Skeletal muscle satellite cell (primary cell): ENCODE data around the gene GLIS1.
A peak's percentile ranks its signal among the peaks of the same experiment; 100 is the strongest.

Experiments used
- H3K27me3 ChIP-seq: 2 replicates; pipeline ENCODE4 v1.7.0; 2013; ENCODE audit warnings: low read length; ENCODE audit not compliant: control insufficient read depth, insufficient read depth
- H3K36me3 ChIP-seq: 2 replicates; pipeline ENCODE4 v1.7.0; 2013; ENCODE audit warnings: mild to moderate bottlenecking, control low read depth, low read length; ENCODE audit not compliant: insufficient read depth
- H3K4me1 ChIP-seq: 2 replicates; pipeline ENCODE4 v1.7.0; 2013; ENCODE audit warnings: low read length; ENCODE audit not compliant: control insufficient read depth, insufficient read depth
- H3K4me2 ChIP-seq: 2 replicates; pipeline ENCODE4 v1.7.0; 2013; ENCODE audit warnings: mild to moderate bottlenecking, low read length
- H3K4me3 ChIP-seq: 2 replicates; pipeline ENCODE4 v1.7.0; 2013; ENCODE audit warnings: low read length
- H3K9ac ChIP-seq: 2 replicates; pipeline ENCODE4 v1.7.0; 2013; ENCODE audit warnings: mild to moderate bottlenecking, low read depth, low read length, moderate library complexity
- H3K9me3 ChIP-seq: replicated peaks from 2 replicates; pipeline ENCODE4 v1.7.0; 2013; ENCODE audit warnings: mild to moderate bottlenecking, control low read depth, low read length

Gene GLIS1

GRCh38 chr1:53689736-53690326 is 49.1 kb downstream of the GLIS1 start:
- no peaks in the 10 kb centered on the region for H3K27me3 ChIP-seq
- H3K9ac ChIP-seq, result no peak overlapping the region
- H3K4me1 ChIP-seq, result peaks cover 28% of the 10 kb centered on the region
- no peak overlapping the region for H3K4me3 ChIP-seq
- H3K36me3 ChIP-seq, result peaks cover 6% of the 10 kb centered on the region
- no peaks in the 10 kb centered on the region for H3K9me3 ChIP-seq
- no peak overlapping the region for H3K4me2 ChIP-seq

GRCh38 chr1:53689223-53689622 is 49.7 kb downstream of the GLIS1 start:
- peaks cover 6% of the 10 kb centered on the region for H3K36me3 ChIP-seq
- no peaks in the 10 kb centered on the region for H3K9me3 ChIP-seq
- no peak overlapping the region for H3K9ac ChIP-seq
- no peak overlapping the region for H3K4me3 ChIP-seq
- no peak overlapping the region for H3K4me2 ChIP-seq
- H3K27me3 ChIP-seq, result no peaks in the 10 kb centered on the region
- peaks cover 32% of the 10 kb centered on the region for H3K4me1 ChIP-seq

GRCh38 chr1:53688381-53689102 is 50.4 kb downstream of the GLIS1 start:
- Histone ChIP-seq H3K9me3 (no peaks in the 10 kb centered on the region), H3K4me1 (peaks cover 28% of the 10 kb centered on the region), H3K9ac (no peak overlapping the region), H3K36me3 (peaks cover 6% of the 10 kb centered on the region), H3K4me3 (no peak overlapping the region), H3K4me2 (no peak overlapping the region), H3K27me3 (no peaks in the 10 kb centered on the region)

- Histone ChIP-seq H3K9ac (no peak overlapping the region), H3K4me1 (peaks cover 26% of the 10 kb centered on the region), H3K4me2 (no peak overlapping the region), H3K27me3 (no peaks in the 10 kb centered on the region), H3K36me3 (peaks cover 6% of the 10 kb centered on the region), H3K9me3 (no peaks in the 10 kb centered on the region), H3K4me3 (no peak overlapping the region)
Observed at GRCh38 chr1:53687901-53688300, 51.1 kb downstream of the GLIS1 start.

- H3K27me3 ChIP-seq, result no peaks in the 10 kb centered on the region
Observed at GRCh38 chr1:53687426-53687825, 51.5 kb downstream of the GLIS1 start.

GRCh38 chr1:53686965-53687267 is 52.0 kb downstream of the GLIS1 start:
- Histone ChIP-seq H3K36me3 (peaks cover 6% of the 10 kb centered on the region), H3K4me2 (no peak overlapping the region), H3K9me3 (no peaks in the 10 kb centered on the region), H3K9ac (no peak overlapping the region), H3K4me1 (peaks cover 26% of the 10 kb centered on the region), H3K4me3 (no peak overlapping the region), H3K27me3 (no peaks in the 10 kb centered on the region)

More at GRCh38 chr1:53687426-53687825, 51.5 kb downstream of the GLIS1 start:
- no peak overlapping the region for H3K4me2 ChIP-seq
- no peak overlapping the region for H3K4me3 ChIP-seq
- H3K9me3 ChIP-seq, result no peaks in the 10 kb centered on the region
- H3K36me3 ChIP-seq, result peaks cover 6% of the 10 kb centered on the region
- no peak overlapping the region for H3K9ac ChIP-seq
- H3K4me1 ChIP-seq, result peaks cover 26% of the 10 kb centered on the region

GRCh38 chr1:53686091-53686964 is 52.6 kb downstream of the GLIS1 start:
- no peak overlapping the region for H3K4me2 ChIP-seq
- H3K9me3 ChIP-seq, result no peaks in the 10 kb centered on the region
- no peak overlapping the region for H3K4me3 ChIP-seq
- peaks cover 26% of the 10 kb centered on the region for H3K4me1 ChIP-seq
- no peak overlapping the region for H3K9ac ChIP-seq
- peaks cover 6% of the 10 kb centered on the region for H3K36me3 ChIP-seq
- no peaks in the 10 kb centered on the region for H3K27me3 ChIP-seq

- Histone ChIP-seq H3K9ac (peak overlapping the region; percentile 38), H3K36me3 (peaks cover 6% of the 10 kb centered on the region)
Observed at GRCh38 chr1:53685272-53686051, 53.5 kb downstream of the GLIS1 start.

GRCh38 chr1:53684741-53685140 is 54.2 kb downstream of the GLIS1 start:
- Histone ChIP-seq H3K4me2 (peak overlapping the region; percentile 24), H3K4me3 (no peak overlapping the region), H3K36me3 (peaks cover under 1% of the 10 kb centered on the region), H3K27me3 (no peaks in the 10 kb centered on the region), H3K9ac (no peak overlapping the region), H3K9me3 (no peaks in the 10 kb centered on the region), H3K4me1 (peaks cover 26% of the 10 kb centered on the region)

More at GRCh38 chr1:53685272-53686051, 53.5 kb downstream of the GLIS1 start:
- Histone ChIP-seq H3K4me3 (no peak overlapping the region), H3K4me1 (peaks cover 26% of the 10 kb centered on the region), H3K9me3 (no peaks in the 10 kb centered on the region), H3K4me2 (peak overlapping the region; percentile 24), H3K27me3 (no peaks in the 10 kb centered on the region)

- Histone ChIP-seq H3K4me1 (peaks cover 26% of the 10 kb centered on the region), H3K4me2 (no peak overlapping the region), H3K4me3 (no peak overlapping the region), H3K9me3 (no peaks in the 10 kb centered on the region), H3K9ac (no peak overlapping the region), H3K36me3 (no peaks in the 10 kb centered on the region), H3K27me3 (no peaks in the 10 kb centered on the region)
Observed at GRCh38 chr1:53683986-53684740, 54.8 kb downstream of the GLIS1 start.
